ENCODE data around the gene HSPB7.
"Not testable (repeated sequence)": the region's sequence is repeated elsewhere in the genome, so short reads cannot be mapped to it uniquely, and the experiment has no call there.

HSPB7 gene

DNA sequence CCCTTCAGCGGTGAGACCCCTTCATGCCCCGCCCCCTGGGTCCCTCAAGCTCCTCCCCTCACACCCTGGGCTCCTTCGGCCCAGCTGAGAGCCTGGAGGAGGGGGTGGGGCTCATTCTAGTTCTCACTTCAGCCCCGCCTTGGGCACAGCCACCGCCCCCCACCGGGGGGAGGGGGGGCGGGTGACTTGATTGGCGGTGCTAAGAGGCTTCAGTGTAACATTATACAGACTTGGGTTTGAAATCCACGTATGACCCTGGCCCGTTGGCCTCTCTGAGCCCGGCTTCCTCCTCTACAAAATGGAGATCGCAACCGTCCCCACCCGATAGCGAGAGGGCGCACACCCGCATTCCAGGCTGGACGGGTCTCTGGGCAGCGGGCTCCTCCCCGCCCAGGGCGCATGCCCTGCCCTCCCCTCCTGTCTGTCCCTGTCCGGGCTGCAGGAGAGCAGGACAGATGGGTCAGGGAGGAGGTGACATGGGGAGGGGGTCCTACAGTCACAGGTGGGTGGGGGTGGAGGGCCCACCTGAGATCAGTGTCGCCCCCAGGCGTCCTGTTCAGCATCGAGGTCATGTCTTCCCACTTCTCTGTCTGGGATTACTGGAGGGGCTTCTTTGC is 30.8 kb upstream of the HSPB7 start:
- DNase-seq = peak; percentile 8

DNA sequence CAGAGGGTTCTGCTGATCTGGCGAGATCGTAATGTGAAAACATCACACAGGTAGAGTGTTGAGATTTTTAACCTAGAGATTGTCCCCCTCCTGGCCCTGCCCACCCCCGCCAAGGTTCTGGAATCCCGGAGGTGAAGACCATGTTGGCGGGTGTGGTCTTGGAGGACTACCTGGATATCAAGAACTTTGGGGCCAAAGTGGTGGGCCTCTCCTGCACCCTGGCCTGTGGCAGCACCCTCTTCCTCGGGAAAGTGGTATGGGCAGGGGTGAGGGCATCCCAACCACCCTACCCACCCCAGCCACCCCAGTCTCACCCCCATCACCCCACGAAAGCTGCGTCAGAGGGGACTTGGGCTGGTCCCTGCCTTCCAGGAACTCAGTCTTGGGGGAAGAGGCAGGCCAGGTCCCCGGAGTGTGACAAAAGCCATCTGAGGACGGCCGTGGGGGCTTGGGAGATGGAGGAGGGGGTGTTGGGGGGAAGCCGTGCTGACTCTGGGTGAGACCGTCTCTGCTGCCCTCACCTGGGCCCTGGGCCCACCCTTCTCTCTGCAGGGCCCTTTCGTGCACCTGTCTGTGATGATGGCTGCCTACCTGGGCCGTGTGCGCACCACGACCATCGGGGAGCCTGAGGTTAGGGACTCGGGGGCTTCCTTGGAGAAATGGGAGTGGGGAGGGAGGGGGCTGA is 30.1 kb upstream of the HSPB7 start:
- no peak for DNase-seq

DNA sequence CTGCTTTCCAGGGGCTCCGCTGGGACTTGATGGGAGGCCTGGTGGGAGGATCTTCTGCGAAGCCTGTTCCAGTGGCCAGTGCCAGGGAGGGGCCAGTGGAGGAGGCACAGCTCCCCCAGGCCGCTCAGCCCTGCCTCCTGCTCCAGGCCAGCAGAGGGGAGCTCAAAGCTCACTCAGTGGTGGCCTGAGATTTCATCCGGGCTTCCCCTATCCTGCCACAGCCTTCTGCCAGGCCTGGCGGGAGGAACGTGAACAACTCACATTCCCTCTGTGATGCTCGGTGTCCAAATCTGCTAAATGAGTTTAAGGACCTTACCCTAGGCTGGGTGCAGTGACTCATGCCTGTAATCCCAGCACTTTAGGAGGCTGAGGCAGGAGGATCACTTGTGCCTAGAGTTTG is 29.0 kb upstream of the HSPB7 start:
- no peak for DNase-seq

DNA sequence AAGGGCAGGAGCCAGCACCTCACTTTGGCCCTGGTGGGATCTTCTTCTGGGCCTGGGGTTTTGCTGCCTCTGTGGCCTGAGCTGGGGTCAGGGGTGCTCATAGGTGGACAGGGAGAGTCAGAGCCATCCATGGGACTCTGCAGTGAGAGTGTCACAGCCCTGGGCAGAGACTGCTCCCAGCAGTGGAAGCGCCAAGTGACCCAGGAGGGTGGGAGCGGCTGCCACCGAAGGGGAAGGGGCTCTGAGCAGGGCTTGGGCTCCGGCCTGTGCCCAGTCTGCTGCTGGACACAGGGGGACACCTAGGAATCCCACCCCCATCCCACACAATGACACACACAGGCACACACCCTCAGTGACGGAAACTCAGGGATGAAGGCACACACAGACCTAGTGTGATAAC is 26.1 kb upstream of the HSPB7 start:
- DNase-seq = no peak

GRCh38 chr1:16043521-16043920 is 25.7 kb upstream of the HSPB7 start, which contains the start of gene CLCNKB:
Gene CLCNKB, plus strand, starts transcription at chr1:16043782. Its CDS starts 711 bp downstream, at chr1:16044493.
- peak; percentile 11 for DNase-seq

GRCh38 chr1:16042654-16043053 is 24.8 kb upstream of the HSPB7 start:
- DNase-seq = not testable (repeated sequence)

DNA sequence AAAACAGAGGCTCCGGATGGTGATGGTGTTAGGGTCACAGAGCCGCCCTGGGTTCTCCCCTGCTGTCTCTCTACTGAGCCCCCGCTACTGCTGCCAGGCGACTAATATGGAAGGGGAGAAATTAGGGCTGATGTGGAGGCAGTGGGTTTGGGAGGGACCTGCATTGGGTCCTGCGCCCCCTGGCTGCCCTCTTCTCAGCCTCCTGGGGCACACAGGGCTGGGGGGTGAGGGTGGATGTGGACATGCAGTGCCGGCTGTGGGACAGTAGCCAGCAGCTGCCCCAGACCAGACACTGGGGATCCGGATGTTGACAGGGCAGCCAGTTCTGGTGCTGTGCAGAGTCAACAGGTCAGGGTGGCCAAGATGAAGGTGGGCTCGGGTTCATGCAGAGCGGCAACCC is 24.3 kb upstream of the HSPB7 start:
- DNase-seq = no peak

DNA sequence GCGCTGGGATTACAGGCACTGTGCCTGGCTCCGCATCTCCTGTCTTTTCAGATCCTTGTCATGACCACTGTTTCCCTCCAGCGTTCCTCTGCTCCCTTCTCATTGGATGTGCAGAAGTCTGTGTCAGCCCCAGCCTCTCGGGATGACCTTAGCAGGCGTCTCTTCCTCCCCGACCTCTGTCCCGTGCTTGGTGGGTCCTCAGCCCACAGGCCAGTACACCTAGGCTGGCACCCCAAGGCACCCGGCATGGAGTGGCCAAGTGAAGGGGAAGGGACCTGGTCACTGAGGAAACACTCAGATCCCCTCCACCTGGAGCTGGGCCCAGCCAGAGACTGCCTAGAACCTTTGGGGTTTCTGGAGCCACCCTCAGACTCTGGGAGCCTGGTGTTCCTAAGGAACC is 23.4 kb upstream of the HSPB7 start:
- no peak for DNase-seq

- DNase-seq = not testable (repeated sequence)
These were observed 22.0 kb upstream of the HSPB7 start for GRCh38 chr1:16039871-16040270.

- DNase-seq = no peak
These were observed 20.7 kb upstream of the HSPB7 start for GRCh38 chr1:16038620-16038912.

DNA sequence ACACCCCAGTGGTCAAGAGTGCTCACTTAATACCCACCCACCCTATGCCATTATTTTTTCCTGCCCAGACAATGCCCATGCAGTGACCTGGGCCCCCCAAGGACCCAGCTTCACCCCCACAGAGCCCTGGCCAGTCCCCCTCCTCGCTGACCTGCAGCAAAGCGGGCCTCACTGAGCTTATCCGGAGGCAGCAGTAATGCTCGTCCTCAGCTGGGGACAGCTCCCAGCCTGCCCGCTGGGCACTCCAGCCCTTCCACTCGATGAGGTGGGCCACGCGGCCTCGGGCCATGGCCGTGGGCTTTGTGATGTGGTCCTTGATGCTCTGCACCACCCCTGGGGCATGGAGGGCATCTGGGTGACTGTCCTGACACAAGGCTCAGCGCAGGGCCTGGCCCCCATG is 18.6 kb upstream of the HSPB7 start:
- not testable (repeated sequence) for DNase-seq

GRCh38 chr1:16033103-16033632 is 15.3 kb upstream of the HSPB7 start:
- DNase-seq = not testable (repeated sequence)

DNA sequence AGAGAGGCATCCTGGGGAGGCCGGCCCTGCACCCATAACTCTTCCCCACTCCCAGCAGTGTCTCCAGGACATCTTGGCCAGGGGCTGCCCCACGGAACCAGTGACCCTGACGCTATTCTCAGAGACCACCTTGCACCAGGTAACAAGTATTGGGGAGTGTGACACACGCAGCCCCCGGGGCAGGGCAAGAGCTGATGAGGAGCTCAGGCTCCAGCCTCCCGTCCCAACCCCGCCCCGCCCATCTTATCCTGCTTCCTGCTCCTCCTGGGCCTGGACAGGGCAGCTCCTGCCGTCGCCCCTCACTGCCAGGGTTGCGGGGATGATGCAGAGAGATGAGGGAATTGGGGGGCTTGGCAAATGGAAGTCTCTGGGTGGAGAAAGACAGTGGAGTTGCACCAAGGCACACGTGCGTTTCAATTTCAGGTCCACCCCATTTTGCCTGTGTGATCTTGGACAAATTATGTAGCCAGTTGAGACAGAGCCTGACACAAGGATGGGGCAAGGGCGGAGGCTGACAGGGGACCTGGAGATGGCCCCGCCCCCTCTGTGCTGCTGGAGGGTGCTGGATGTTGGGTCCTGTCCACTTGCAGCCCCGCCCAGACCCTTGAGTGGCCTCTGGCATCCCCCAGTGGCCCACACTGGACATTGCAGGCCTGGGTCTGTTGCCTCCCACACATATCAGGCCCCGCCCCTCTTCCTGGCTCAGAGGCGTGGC is 14.7 kb upstream of the HSPB7 start:
- no peak for DNase-seq

- no peak for DNase-seq
These were observed 13.7 kb upstream of the HSPB7 start for GRCh38 chr1:16031551-16031950.

DNA sequence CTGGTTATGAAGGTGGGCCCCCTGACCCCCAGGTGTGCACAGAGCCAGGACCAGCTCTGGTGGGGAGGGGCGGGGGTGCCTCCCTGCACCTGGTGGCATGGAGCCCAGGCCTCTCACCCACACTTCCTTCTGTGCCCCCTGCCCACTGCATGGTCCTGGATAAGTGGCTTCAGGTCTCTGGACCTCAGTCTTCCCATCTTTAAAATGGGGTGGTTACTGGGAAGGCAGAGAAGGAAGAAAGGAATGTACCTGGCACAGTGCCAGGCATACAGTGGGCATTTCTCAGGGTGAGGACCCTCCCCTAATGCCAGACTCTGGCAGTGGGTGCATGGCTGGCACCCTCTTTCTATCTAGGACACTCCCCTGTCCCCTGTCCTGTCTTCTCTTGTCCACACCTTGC is 11.4 kb upstream of the HSPB7 start:
- DNase-seq = no peak

DNA sequence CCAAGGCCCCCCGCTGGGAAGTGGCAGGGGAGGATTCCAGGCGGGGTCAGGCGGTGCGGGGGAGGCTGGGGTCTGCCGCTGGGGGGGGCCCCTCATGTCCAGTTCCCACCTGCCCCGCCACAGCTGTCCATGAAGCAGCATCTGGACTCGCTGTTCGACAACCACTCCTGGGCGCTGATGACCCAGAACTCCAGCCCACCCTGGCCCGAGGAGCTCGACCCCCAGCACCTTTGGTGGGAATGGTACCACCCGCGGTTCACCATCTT is 11.1 kb upstream of the HSPB7 start:
- not testable (repeated sequence) for DNase-seq

- DNase-seq = no peak
These were observed 10.6 kb upstream of the HSPB7 start for GRCh38 chr1:16028237-16029002.

DNA sequence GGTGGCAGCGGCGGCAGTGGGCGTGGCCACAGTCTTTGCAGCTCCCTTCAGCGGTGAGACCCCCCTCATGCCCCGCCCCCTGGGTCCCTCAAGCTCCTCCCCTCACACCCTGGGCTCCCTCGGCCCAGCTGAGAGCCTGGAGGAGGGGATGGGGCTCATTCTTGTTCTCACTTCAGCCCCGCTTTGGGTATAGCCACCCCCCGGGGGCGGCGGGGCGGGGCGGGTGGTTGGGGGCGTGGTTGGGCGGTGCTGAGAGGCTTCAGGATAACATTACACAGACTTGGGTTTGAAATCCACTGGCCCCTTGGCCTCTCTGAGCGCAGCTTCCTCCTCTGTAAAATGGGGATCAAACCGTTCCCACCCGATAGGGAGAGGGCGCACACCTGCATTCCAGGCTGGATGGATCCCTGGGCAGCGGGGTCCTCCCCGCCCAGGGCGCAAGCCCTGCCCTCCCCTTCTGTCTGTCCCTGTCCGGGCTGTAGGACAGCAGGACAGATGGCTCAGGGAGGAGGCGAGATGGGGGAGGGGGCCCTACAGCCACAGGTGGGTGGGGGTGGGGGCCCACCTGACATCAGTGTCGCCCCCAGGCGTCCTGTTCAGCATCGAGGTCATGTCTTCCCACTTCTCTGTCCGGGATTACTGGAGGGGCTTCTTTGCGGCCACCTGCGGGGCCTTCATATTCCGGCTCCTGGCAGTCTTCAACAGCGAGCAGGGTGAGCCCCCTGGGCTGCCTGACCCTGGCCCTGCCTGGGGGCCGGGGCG is 9.1 kb upstream of the HSPB7 start:
- DNase-seq = no peak

DNA sequence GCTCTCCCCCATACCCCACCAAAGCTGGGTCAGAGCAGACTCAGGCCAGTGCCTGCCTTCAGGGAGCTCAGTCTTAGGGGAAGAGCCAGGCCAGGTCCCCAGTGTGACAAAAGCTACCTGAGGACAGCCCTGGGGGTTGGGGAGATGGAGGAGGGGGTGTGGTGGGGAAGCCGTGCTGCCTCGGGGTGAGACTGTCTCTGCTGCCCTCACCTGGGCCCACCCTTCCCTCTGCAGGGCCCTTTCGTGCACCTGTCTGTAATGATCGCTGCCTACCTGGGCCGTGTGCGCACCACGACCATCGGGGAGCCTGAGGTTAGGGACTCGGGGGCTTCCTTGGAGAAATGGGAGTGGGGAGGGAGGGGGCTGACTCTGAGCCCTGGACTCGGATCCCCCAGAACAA is 8.5 kb upstream of the HSPB7 start:
- not testable (repeated sequence) for DNase-seq

DNA sequence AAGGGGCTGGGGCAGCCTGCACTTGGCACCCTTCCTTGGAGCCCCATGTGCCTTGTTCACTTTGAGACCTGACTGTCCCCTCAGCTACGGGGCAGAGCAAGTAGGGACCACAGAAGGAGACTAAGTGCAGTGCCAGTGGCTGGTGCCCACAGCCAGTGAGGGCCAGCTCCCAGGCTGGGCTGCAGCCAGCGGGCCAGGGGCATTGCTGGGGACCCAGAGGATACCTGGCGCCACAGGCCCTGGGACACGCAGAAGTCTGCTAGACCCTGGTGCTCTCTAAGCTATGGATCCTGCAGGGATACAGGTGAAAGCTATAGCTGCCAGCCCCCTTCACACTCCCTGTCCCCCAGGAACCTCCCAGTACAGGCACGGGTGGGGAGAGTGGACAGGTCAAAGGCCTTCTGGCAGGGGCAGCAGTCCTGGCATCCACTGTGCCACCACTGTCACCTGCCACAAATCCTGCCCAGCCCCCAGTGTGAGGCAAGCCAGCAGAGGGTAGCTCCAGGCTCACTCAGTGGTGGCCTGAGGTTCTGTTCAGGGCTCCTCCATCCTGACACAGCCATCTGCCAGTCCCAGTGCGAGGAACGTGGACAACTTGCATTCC is 5.3 kb upstream of the HSPB7 start:
- no peak for DNase-seq

GRCh38 chr1:16022393-16022792 is 4.5 kb upstream of the HSPB7 start:
- DNase-seq = no peak

- peak; percentile 9 for DNase-seq
These were observed 3.8 kb upstream of the HSPB7 start, which contains the start of gene CLCNKA for GRCh38 chr1:16021681-16022080. Gene CLCNKA, plus strand, starts transcription at chr1:16022036. Its CDS starts 584 bp downstream, at chr1:16022620.
